ENCODE measurements around the gene NLRP12.

GRCh38 chr19:53872762-53873161 lies 48.6 kb upstream of the NLRP12 start:
- TF ChIP-seq EZH2 (IDR thresholded peaks at IDR 0.05; ENCODE audit: insufficient read depth, poor library complexity, severe bottlenecking) (no peak), EZH2phosphoT487 (IDR thresholded peaks at IDR 0.05; ENCODE audit: insufficient read depth, low read depth) (no peak)
